KMS-11 (cell line): ENCODE measurements around the gene SLC5A3.

Experiments
- H2AFZ ChIP-seq: fragments of 200-600 bp; sonication (generic); 2 replicates; pipeline ENCODE4 v1.6.1; 2016; ENCODE audit warnings: antibody characterized with exemption, mixed run types, low read depth
- H3K27ac ChIP-seq: fragments of 200-600 bp; sonication (generic); 2 replicates; pipeline ENCODE4 v1.6.1; 2016; ENCODE audit warnings: mild to moderate bottlenecking, mixed run types
- H3K27me3 ChIP-seq: fragments of 200-600 bp; sonication (generic); 2 replicates; pipeline ENCODE4 v1.6.1; 2017; ENCODE audit warnings: mild to moderate bottlenecking, low read depth, mixed run types, moderate library complexity; ENCODE audit not compliant: insufficient read depth
- H3K36me3 ChIP-seq: fragments of 200-600 bp; sonication (generic); 2 replicates; pipeline ENCODE4 v1.6.1; 2017; ENCODE audit warnings: mild to moderate bottlenecking, mixed run types; ENCODE audit not compliant: insufficient read depth
- H3K4me1 ChIP-seq: fragments of 200-600 bp; sonication (generic); 2 replicates; pipeline ENCODE4 v1.6.1; 2016; ENCODE audit warnings: mild to moderate bottlenecking, low read depth, mixed run types; ENCODE audit not compliant: poor library complexity, severe bottlenecking
- H3K4me2 ChIP-seq: fragments of 200-600 bp; sonication (generic); 2 replicates; pipeline ENCODE4 v1.7.0; 2016; ENCODE audit warnings: mild to moderate bottlenecking, mixed run types
- H3K4me3 ChIP-seq: fragments of 200-600 bp; sonication (generic); IDR thresholded peaks from 2 replicates; pipeline ENCODE4 v1.6.1; 2017; ENCODE audit warnings: low read depth, low read length, mixed read lengths; ENCODE audit not compliant: insufficient read depth
- H3K79me2 ChIP-seq: fragments of 200-600 bp; sonication (generic); 2 replicates; pipeline ENCODE4 v1.6.1; 2016; ENCODE audit warnings: low read depth, mixed run types; ENCODE audit not compliant: insufficient read depth
- H3K9ac ChIP-seq: fragments of 200-600 bp; sonication (generic); 2 replicates; pipeline ENCODE4 v1.6.1; 2016; ENCODE audit warnings: mild to moderate bottlenecking, mixed run types
- H4K20me1 ChIP-seq: fragments of 200-600 bp; sonication (generic); 2 replicates; pipeline ENCODE4 v1.6.1; 2016; ENCODE audit warnings: mild to moderate bottlenecking, mixed run types; ENCODE audit not compliant: insufficient read depth
- TF ChIP-seq, protein P1 (sequence below): fragments of 200-600 bp; sonication (generic); conservative IDR thresholded peaks from 2 replicates; pipeline ENCODE4 v1.6.1; 2017; ENCODE audit warnings: low read depth, mild to moderate bottlenecking, antibody characterized with exemption, low read length, moderate library complexity, mixed read lengths

The SLC5A3 gene

DNA sequence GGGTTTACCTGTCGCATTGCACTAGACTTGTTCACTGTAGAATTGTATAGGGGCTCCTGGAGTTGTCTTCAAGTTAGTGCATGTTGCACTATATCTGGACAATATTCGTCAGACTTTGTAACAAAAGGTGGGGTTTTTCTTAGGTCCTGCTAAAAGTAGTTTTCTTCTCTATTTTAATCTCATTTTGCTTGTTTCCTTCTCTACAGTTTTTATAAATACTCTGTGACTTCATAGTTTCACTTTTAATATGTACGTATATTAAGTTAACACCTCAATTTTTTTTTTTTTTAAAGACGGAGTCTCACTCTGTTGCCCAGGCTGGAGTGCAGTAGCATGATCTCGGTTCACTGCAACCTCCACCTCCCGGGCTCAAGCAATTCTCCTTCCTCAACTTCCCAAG is 26.5 kb upstream of the SLC5A3 start:
- Histone ChIP-seq H3K27me3 (no peaks in the 10 kb centered on the region), H4K20me1 (no peaks in the 10 kb centered on the region; the same call in 1 of the 2 replicates), H3K4me3 (no peak overlapping the region), H3K36me3 (no peaks in the 10 kb centered on the region), H3K79me2 (no peaks in the 10 kb centered on the region), H3K4me2 (no peak overlapping the region), H2AFZ (no peak overlapping the region), H3K27ac (no peak overlapping the region), H3K9ac (no peak overlapping the region), H3K4me1 (no peaks in the 10 kb centered on the region)
- TF ChIP-seq, protein P1, sequence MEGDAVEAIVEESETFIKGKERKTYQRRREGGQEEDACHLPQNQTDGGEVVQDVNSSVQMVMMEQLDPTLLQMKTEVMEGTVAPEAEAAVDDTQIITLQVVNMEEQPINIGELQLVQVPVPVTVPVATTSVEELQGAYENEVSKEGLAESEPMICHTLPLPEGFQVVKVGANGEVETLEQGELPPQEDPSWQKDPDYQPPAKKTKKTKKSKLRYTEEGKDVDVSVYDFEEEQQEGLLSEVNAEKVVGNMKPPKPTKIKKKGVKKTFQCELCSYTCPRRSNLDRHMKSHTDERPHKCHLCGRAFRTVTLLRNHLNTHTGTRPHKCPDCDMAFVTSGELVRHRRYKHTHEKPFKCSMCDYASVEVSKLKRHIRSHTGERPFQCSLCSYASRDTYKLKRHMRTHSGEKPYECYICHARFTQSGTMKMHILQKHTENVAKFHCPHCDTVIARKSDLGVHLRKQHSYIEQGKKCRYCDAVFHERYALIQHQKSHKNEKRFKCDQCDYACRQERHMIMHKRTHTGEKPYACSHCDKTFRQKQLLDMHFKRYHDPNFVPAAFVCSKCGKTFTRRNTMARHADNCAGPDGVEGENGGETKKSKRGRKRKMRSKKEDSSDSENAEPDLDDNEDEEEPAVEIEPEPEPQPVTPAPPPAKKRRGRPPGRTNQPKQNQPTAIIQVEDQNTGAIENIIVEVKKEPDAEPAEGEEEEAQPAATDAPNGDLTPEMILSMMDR, result no peak

DNA sequence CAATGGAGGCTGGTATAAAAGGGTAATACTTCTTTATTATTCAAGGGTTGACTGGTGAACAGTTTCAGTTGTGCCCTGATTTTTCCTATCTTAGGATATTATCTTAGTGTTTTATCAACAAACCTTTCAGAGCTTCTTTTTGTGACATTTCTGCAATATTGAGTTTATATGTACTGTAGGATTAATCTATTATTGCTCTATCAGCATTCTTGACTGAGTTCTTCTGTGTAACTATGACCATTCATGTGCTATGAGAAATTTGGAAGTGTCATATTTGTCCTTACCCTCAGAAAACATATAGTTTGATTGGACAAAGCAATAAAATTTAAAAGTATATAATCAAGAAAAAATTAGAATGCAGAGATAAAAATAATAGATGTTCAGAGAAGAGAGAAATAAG is 25.5 kb upstream of the SLC5A3 start:
- Histone ChIP-seq H4K20me1 (no peaks in the 10 kb centered on the region; the same call in 1 of the 2 replicates), H3K36me3 (no peaks in the 10 kb centered on the region), H3K79me2 (no peaks in the 10 kb centered on the region), H3K4me2 (no peak overlapping the region), H3K4me1 (no peaks in the 10 kb centered on the region), H3K9ac (no peak overlapping the region), H3K27me3 (no peaks in the 10 kb centered on the region), H3K27ac (no peak overlapping the region), H3K4me3 (no peak overlapping the region), H2AFZ (no peak overlapping the region)
- TF ChIP-seq, protein P1, result no peak

DNA sequence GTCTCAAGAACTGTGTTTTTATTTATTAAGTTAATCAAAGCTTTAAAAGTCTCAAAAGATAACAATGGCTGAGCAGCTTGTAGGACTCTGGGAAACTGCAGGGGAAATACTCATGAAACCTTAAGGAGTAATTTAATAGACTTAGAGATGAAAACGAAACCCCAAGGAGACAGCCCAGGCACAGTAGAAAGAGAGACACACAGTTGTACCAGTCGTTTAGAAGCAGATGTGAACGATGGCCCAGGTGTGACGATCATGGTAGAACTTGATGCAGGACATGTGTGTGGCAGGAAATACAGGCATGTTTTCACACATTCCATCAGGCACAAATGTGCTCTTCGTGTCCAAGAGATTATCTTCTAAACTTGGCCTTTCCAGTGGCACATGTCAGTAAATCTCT is 21.2 kb upstream of the SLC5A3 start:
- Histone ChIP-seq H2AFZ (no peak overlapping the region), H3K27ac (no peak overlapping the region), H3K79me2 (no peaks in the 10 kb centered on the region), H3K36me3 (no peaks in the 10 kb centered on the region), H3K4me2 (no peak overlapping the region), H3K4me3 (no peak overlapping the region), H4K20me1 (no peaks in the 10 kb centered on the region), H3K9ac (no peak overlapping the region), H3K27me3 (no peaks in the 10 kb centered on the region), H3K4me1 (no peaks in the 10 kb centered on the region)
- TF ChIP-seq, protein P1, result no peak

DNA sequence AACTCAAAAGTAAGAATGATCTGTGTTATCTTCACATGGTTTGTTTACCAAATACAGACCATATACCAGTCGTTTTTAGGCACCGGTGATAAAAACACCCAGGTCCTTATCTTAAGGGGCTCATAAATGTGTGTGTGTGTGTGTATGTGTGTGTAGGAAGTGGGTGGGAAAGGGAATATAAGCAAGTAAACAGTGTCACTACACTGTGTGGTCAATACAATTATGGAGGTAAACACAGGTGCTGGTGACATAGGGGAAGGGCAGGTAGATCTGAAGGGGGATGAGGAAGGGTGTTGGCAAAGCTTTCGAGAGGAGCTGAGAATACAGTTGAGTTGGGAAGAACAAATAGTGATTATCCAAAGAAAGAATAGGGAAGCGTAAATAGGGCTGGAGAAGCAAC is 19.1 kb upstream of the SLC5A3 start:
- no peak overlapping the region for H3K4me2 ChIP-seq
- no peak overlapping the region for H3K4me3 ChIP-seq
- no peaks in the 10 kb centered on the region for H3K79me2 ChIP-seq
- H3K27ac ChIP-seq, result no peak overlapping the region
- H4K20me1 ChIP-seq, result no peaks in the 10 kb centered on the region
- H3K9ac ChIP-seq, result no peak overlapping the region
- no peaks in the 10 kb centered on the region for H3K4me1 ChIP-seq
- TF ChIP-seq, protein P1, result no peak
- H3K36me3 ChIP-seq, result no peaks in the 10 kb centered on the region
- no peak overlapping the region for H2AFZ ChIP-seq
- H3K27me3 ChIP-seq, result no peaks in the 10 kb centered on the region
